AG10803 (cell line): ENCODE measurements around the gene GGT1.
"Not testable (repeated sequence)": the region's sequence is repeated elsewhere in the genome, so short reads cannot be mapped to it uniquely, and the experiment has no call there.

Source experiments
- DNase-seq: peaks from one replicate; pipeline ENCODE4 v3.0.0; 2010; ENCODE audit warnings: low read depth
- H3K4me3 ChIP-seq: 2 replicates; pipeline ENCODE4 v1.5.1; 2011; ENCODE audit warnings: mild to moderate bottlenecking, low read length, control low read depth
- TF ChIP-seq, protein P1 (sequence below): conservative IDR thresholded peaks from 2 replicates; pipeline ENCODE4 v1.5.1; 2011; ENCODE audit warnings: mild to moderate bottlenecking, low read length, control low read depth, inconsistent platforms

The GGT1 gene

DNA sequence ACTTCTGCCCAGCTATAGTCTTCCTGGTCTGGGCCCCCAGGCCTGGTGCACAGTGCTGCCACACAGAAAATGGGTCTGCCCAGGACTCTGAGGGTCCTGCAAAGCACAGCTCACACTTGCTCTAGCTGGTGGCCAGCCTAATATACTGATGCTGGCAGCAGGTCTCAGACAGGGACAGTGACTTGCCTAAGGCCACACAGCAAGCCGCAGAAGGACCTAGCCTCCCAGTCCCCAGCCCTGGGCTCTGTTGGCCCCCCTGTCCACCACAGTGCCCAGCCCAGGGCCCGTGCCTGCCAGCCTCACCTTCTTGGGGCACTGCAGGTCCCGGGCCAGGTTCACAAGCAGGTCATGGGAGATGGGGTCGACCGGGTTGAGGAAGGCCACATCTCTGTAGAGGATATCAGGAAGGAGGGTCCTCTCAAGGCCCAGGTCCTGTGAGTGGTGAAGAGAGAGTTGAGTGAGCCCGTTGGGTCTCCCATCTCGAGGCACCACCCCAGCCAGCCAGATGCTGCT lies 13.4 kb upstream of the GGT1 start:
- no peak overlapping the region for H3K4me3 ChIP-seq
- TF ChIP-seq, protein P1, sequence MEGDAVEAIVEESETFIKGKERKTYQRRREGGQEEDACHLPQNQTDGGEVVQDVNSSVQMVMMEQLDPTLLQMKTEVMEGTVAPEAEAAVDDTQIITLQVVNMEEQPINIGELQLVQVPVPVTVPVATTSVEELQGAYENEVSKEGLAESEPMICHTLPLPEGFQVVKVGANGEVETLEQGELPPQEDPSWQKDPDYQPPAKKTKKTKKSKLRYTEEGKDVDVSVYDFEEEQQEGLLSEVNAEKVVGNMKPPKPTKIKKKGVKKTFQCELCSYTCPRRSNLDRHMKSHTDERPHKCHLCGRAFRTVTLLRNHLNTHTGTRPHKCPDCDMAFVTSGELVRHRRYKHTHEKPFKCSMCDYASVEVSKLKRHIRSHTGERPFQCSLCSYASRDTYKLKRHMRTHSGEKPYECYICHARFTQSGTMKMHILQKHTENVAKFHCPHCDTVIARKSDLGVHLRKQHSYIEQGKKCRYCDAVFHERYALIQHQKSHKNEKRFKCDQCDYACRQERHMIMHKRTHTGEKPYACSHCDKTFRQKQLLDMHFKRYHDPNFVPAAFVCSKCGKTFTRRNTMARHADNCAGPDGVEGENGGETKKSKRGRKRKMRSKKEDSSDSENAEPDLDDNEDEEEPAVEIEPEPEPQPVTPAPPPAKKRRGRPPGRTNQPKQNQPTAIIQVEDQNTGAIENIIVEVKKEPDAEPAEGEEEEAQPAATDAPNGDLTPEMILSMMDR = no peak
- no peak for DNase-seq

DNA sequence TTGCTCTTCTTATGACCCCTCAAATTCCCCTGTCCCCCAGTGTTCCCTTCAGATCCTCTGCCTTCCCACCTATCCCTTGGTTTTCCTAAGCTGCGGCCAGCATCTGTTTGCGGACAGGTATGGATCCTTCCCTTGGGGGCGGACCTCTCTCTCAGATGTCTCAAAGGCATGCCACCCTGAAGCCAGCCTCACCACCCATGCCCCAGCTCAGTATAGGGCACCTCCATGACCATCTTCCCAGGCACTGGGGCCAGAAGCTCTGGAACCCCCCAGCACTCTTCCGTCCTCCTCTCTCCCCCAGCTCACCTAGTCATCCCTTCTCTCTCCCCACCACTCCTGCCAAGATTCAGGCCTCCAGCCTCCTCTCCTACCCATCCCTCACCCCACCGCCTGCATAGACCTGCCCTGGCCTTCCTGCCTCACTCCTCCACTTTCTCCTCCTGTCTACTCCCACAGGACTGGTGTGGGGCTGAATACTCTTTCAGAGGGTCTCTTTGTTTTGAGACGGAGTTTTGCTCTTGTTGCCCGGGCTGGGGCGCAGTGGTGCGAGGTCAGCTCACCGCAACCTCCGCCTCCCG lies 12.3 kb upstream of the GGT1 start:
- TF ChIP-seq, protein P1 = no peak
- H3K4me3 ChIP-seq = no peak overlapping the region
- no peak for DNase-seq

DNA sequence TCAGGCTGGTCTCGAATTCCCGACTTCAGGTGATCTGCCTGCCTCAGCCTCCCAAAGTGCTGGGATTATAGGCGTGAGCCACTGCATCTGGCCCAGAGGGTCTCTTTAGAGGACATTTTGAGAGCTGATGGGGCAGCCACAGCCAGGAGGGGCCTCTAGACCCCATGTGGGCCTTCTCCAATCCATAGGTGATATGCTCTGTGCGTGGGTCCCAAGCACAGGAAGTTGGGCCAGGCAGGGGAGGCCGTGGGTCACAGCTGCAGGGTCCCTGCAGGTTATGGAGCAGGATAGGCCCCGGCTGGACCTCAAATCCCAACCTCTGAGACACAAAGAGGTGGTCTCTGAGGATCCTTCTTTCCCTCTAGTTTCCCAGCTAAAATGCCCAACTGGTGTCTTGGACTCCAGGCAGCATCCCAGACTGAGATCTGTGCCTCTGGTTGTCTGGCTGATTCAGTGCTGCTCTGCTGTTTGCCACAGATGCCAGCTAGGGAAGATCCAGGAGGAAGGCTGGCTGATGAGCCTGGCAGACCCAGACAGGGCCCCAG lies 11.6 kb upstream of the GGT1 start:
- no peak for DNase-seq
- no peak overlapping the region for H3K4me3 ChIP-seq
- TF ChIP-seq, protein P1 = no peak

DNA sequence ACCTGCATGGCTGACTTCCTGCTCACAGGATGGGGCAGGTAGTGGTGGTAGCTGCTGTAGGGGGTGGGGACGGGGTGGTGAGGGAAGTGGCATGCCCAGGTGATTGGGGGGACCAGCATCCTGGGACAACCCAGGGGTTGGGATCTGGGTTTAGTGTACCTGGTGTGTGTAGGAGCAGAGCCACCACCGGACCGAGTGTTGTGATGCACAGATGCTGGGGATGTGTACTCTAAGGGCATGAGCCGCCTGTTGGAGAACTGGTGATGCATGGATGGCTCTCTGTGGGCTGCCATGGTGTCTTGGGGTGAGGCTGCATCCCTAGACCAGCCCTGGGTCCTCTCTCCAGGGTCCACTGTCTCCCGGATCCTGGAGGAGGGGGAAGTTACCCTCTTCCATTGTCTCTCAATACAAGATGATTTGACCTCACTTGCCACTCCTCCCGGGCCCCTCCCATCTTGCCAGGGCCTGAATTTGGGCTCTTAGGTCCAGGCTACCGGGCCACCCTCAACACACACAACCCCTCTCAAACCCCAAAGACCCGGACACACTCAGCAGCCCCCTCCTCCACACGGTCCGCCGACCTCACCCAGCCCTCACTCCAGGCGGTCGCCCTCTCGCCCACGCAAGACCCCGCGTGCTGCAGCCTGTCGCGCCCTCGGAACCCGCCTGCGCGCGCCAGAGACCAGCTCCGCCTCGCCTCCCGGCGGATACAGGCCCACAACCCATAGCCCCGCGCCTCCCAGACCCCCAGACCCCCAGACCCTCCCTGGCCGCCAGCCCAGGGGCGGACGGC lies 10.7 kb upstream of the GGT1 start:
- peak; percentile 30 for DNase-seq
- TF ChIP-seq, protein P1 = no peak
- peak overlapping the region; percentile 65 for H3K4me3 ChIP-seq

DNA sequence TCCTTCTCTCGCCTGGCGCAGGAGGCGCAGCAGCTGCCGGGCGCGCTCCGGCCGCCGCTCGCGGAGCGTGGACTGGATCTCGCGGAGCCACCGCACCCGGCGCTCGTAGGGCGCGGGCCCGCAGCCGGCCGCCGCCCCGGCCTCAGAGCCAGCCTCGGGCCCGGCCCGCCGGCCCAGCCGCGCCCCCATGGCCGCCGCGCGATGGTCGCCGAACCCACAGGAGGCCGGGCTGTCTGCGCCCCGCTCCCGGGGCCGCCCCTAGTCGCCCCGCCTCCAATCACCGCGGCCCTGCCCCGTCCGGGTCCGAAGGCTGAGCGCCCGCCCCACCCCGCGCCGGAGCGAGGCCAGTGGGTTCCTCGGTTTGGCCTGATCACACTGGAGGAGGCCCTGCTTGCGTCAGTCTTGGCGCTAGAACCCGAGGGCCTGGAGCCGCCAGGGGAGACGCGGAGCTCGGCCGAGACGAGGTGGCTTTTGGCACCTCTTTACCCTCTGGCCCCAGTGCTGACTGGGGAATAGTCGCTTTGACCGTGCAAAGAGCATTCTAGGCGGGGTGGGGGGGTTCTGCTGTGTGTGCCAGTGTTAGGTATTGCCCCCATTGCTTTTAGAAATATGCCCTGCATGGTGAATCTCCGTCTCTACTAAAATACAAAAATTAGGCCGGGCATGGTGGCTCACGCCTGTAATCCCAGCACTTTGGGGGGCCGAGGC lies 10.0 kb upstream of the GGT1 start, which contains the start of gene LRRC75B:
TSS of gene LRRC75B (minus strand) at position 223 of the 708 bp plus-strand sequence. CDS start at position 189, 34 bp downstream.
- TF ChIP-seq, protein P1 = no peak
- DNase-seq = peak; percentile 87
- peak within 1 kb of the TSS; percentile 65 for H3K4me3 ChIP-seq

DNA sequence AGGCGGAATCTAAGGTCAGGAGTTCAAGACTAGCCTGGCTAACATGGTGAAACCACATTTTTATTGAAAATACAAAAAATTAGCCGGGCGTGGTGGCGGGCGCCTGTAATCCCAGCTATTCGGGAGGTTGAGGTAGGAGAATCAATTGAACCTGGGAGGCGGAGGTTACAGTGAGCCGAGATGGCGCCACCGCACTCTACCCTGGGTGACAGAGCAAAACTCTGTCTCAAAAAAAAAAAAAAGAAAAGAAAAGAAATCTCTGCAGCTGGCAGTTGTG lies 9.5 kb upstream of the GGT1 start:
- peak overlapping the region; percentile 63 for H3K4me3 ChIP-seq

DNA sequence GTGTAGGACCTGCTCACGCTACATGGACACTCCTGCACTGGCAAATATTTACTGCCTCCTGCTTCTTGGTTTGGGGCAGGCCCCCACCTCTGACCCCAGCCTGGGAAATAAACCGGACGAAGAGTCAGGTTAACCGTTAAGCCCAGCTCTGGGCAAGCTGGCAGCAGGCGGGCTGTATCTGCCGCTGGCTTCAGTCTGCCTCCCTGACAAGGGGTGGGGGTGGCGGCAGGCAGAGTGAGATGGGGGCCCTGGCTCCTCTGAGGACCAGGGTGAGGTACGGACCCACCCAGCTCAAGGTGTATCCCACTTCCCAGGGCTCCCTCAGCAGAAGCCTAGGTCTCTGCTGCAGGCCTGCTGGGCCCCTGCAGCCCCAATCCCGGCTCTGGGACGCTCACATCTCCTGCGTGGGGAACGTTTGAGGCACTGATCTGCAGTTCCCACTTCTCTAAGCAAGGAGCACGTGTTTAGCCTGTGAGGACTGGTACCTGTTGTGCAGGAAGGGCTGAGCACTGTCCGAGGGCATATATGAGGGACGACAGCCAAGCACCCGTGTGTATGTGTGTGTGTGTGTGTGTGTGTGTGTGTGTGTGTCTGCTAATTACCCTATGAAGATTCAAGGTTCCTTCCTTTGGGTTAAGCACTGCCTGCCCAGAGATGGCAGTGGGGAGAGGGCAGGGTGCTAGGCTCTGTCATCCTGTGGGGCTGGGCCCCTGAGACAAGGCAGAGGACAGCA lies 9.0 kb upstream of the GGT1 start:
- TF ChIP-seq, protein P1 = no peak
- DNase-seq = no peak
- no peak overlapping the region for H3K4me3 ChIP-seq

More for the DNA sequence above, 9.5 kb upstream of the GGT1 start:
- DNase-seq = not testable (repeated sequence)
